ENCODE results near the gene COX8C.

COX8C gene

GRCh38 chr14:93304771-93305170, 42.2 kb upstream of the COX8C start:
- no peak for DNase-seq (ENCODE audit: extremely low read depth, low read depth)
- TF ChIP-seq, protein P1, sequence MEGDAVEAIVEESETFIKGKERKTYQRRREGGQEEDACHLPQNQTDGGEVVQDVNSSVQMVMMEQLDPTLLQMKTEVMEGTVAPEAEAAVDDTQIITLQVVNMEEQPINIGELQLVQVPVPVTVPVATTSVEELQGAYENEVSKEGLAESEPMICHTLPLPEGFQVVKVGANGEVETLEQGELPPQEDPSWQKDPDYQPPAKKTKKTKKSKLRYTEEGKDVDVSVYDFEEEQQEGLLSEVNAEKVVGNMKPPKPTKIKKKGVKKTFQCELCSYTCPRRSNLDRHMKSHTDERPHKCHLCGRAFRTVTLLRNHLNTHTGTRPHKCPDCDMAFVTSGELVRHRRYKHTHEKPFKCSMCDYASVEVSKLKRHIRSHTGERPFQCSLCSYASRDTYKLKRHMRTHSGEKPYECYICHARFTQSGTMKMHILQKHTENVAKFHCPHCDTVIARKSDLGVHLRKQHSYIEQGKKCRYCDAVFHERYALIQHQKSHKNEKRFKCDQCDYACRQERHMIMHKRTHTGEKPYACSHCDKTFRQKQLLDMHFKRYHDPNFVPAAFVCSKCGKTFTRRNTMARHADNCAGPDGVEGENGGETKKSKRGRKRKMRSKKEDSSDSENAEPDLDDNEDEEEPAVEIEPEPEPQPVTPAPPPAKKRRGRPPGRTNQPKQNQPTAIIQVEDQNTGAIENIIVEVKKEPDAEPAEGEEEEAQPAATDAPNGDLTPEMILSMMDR (IDR thresholded peaks at IDR 0.05; ENCODE audit: low read depth, low read length) = no peak

- TF ChIP-seq, protein P1 (IDR thresholded peaks at IDR 0.05; ENCODE audit: low read depth, low read length) = no peak
- DNase-seq (ENCODE audit: extremely low read depth, low read depth) = no peak
Measured at GRCh38 chr14:93305725-93306418, 41.1 kb upstream of the COX8C start.

GRCh38 chr14:93306812-93307211, 40.2 kb upstream of the COX8C start:
- TF ChIP-seq, protein P1 (IDR thresholded peaks at IDR 0.05; ENCODE audit: low read depth, low read length) = no peak
- DNase-seq (ENCODE audit: extremely low read depth, low read depth) = no peak

DNA sequence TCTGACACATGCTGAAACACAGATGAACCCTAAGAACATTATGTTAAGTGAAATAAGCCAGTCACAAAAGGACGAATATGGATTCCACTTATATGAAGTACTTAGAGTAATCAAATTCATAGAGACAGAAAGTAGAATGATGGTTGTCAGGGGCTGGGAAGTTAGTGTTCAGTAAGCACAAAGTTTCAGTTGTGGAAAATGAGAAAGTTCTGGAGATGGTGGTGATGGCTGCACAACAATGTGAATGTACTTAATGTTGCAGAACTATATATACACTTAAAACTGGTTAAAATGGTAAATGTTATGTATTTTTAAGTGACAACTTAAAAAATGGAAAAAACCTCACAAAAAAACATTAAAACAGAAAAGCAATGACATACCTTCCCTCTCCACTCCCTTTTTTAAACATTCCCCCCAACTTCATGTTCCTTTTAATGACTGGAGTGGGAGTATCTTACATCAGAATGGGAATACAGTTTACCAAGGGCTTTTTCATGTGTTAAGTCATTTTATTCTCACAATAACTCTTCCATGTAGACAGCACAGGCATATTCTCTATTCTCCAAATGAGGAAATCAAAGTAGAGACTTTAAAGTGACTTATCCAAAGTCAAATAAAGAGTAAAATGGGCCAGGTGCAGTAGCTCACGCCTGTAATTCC, 38.2 kb upstream of the COX8C start:
- DNase-seq (ENCODE audit: extremely low read depth, low read depth) = no peak
- TF ChIP-seq, protein P1 (IDR thresholded peaks at IDR 0.05; ENCODE audit: low read depth, low read length) = no peak

- TF ChIP-seq, protein P1 (IDR thresholded peaks at IDR 0.05; ENCODE audit: low read depth, low read length) = no peak
- no peak for DNase-seq (ENCODE audit: extremely low read depth, low read depth)
Measured at GRCh38 chr14:93309427-93309966, 37.5 kb upstream of the COX8C start.

DNA sequence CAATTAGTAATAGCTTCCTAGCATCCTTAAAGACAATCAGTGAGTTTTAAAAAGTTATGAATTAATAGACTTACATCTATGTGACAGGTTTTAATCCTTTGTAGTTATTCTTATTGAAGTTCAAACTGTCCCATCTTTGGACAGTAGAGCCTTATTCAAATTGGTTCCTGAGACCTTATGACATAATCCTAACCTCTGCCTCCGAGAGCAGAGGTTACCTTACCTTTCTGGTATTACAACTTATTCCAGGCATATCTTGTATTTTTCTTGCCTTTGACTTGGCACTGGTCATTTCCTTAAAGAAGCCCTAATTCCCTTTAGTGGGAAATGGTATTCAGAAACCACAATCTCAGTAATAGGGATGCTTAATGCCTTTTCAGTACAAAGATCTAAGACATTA, 35.9 kb upstream of the COX8C start:
- DNase-seq (ENCODE audit: extremely low read depth, low read depth) = no peak
- TF ChIP-seq, protein P1 (IDR thresholded peaks at IDR 0.05; ENCODE audit: low read depth, low read length) = no peak

- TF ChIP-seq, protein P1 (IDR thresholded peaks at IDR 0.05; ENCODE audit: low read depth, low read length) = no peak
- no peak for DNase-seq (ENCODE audit: extremely low read depth, low read depth)
Measured at GRCh38 chr14:93315575-93315974, 31.4 kb upstream of the COX8C start.
